Duodenal mucosa (tissue), 2 donors: Measurements from ENCODE around the gene CLDN17.

ENCODE experiments used
- H3K27ac ChIP-seq: one replicate; pipeline ENCODE4 v1.7.0; 2013; ENCODE audit warnings: low read depth, low read length
- H3K27me3 ChIP-seq, 2 donors: one replicate each; pipeline ENCODE4 v1.7.0; 2013; ENCODE audit warnings: low read length in 2 of 2, control low read depth in 1 of 2; ENCODE audit not compliant: insufficient read depth in 2 of 2, control insufficient read depth in 1 of 2
- H3K36me3 ChIP-seq, 2 donors: one replicate each; pipeline ENCODE4 v1.7.0; 2013; ENCODE audit warnings: low read length in 2 of 2, control low read depth in 1 of 2; ENCODE audit not compliant: insufficient read depth in 2 of 2, control insufficient read depth in 1 of 2
- H3K4me1 ChIP-seq, 2 donors: one replicate each; pipeline ENCODE4 v1.7.0; 2013; ENCODE audit warnings: low read length in 2 of 2, control low read depth in 1 of 2; ENCODE audit not compliant: insufficient read depth in 2 of 2, control insufficient read depth in 1 of 2
- H3K4me3 ChIP-seq, 2 donors: one replicate each; pipeline ENCODE4 v1.7.0; 2013; ENCODE audit warnings: low read length in 2 of 2, low read depth in 1 of 2
- H3K9ac ChIP-seq, 2 donors: one replicate each; pipeline ENCODE4 v1.7.0; 2013; ENCODE audit warnings: low read length in 2 of 2, low read depth in 1 of 2
- H3K9me3 ChIP-seq, 2 donors: one replicate each; pipeline ENCODE4 v1.7.0; 2013; ENCODE audit warnings: low read length in 2 of 2, control low read depth in 1 of 2; ENCODE audit not compliant: control insufficient read depth in 1 of 2

CLDN17 gene

DNA sequence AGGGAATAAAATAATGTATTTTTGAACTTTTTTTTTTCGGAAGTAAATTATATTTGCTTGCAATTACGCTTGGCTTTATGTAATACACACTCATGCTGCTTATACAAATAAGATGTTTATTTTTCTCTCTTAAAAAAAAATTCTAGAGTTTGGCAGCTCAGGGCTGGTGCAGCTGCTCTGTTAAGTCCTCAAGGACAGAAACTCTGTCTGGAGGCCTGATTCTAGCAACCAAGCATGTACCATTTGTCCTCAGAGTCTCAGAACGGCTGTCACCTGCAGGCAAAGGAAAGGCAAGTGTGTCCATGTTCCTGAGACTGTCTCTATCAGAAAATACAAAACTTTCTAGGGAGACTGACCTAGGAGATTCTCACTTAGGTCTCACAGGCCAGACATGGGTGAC is 23.2 kb upstream of the CLDN17 start:
- H3K27ac ChIP-seq, result no peak overlapping the region
- H3K4me3 ChIP-seq, result no peak overlapping the region
- no peaks in the 10 kb centered on the region for H3K36me3 ChIP-seq
- H3K4me1 ChIP-seq, result no peaks in the 10 kb centered on the region
- no peaks in the 10 kb centered on the region for H3K27me3 ChIP-seq
- H3K9me3 ChIP-seq, result peaks cover 0 to 3% of the 10 kb centered on the region in 2 donors
- no peak overlapping the region for H3K9ac ChIP-seq

- H3K36me3 ChIP-seq, result no peaks in the 10 kb centered on the region
Observed at GRCh38 chr21:30186242-30186641, 19.6 kb upstream of the CLDN17 start.

DNA sequence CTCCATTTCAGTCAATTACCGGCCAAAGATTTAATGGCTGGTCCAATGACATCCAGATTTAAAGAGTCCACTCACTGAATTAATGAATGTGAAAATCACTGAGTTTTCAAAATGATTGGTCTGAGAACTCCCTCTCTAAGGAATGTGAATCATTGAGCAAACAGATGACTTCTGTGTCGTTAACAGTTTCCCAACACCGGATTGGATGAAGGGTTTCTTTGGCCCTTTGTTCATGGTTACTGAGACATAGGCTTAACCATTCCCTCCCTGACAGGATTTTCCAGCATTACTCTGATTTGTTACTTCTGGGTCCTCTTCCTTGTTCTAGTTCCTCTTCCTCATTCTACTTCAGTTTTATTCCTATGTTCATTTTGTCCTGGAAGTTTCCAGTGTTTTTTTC is 1.5 kb upstream of the CLDN17 start:
- no peaks in the 10 kb centered on the region for H3K27me3 ChIP-seq
- H3K4me3 ChIP-seq, result no peak overlapping the region
- no peak overlapping the region for H3K9ac ChIP-seq
- peaks cover 0 to 4% of the 10 kb centered on the region in 2 donors for H3K9me3 ChIP-seq
- no peaks in the 10 kb centered on the region for H3K36me3 ChIP-seq
- H3K4me1 ChIP-seq, result no peaks in the 10 kb centered on the region
- H3K27ac ChIP-seq, result no peak overlapping the region

More at GRCh38 chr21:30186242-30186641, 19.6 kb upstream of the CLDN17 start:
- Histone ChIP-seq H3K4me3 (no peak overlapping the region), H3K27ac (no peak overlapping the region), H3K9ac (no peak overlapping the region), H3K9me3 (peaks cover 0 to 3% of the 10 kb centered on the region in 2 donors), H3K27me3 (no peaks in the 10 kb centered on the region), H3K4me1 (no peaks in the 10 kb centered on the region)

- Histone ChIP-seq H3K4me3 (no peak overlapping the region), H3K27ac (no peak overlapping the region), H3K36me3 (no peaks in the 10 kb centered on the region), H3K4me1 (no peaks in the 10 kb centered on the region), H3K9me3 (peaks cover 0 to 4% of the 10 kb centered on the region in 2 donors), H3K9ac (no peak overlapping the region), H3K27me3 (no peaks in the 10 kb centered on the region)
Observed at GRCh38 chr21:30166171-30166570, 434 bp downstream of the CLDN17 start.

- Histone ChIP-seq H3K9ac (no peak overlapping the region), H3K4me3 (no peak overlapping the region), H3K4me1 (no peaks in the 10 kb centered on the region), H3K27me3 (no peaks in the 10 kb centered on the region), H3K27ac (no peak overlapping the region), H3K9me3 (peaks cover 0 to 4% of the 10 kb centered on the region in 2 donors), H3K36me3 (no peaks in the 10 kb centered on the region)
Observed at GRCh38 chr21:30164796-30165195, 1.8 kb downstream of the CLDN17 start.

GRCh38 chr21:30153697-30154340 is 12.8 kb downstream of the CLDN17 start:
- Histone ChIP-seq H3K36me3 (no peaks in the 10 kb centered on the region), H3K4me1 (no peaks in the 10 kb centered on the region), H3K9ac (no peak overlapping the region), H3K27me3 (no peaks in the 10 kb centered on the region), H3K9me3 (peaks cover 0 to 1% of the 10 kb centered on the region in 2 donors), H3K4me3 (no peak overlapping the region), H3K27ac (no peak overlapping the region)

- Histone ChIP-seq H3K9ac (no peak overlapping the region), H3K27me3 (no peaks in the 10 kb centered on the region), H3K4me3 (no peak overlapping the region), H3K9me3 (peaks cover 0 to 4% of the 10 kb centered on the region in 2 donors), H3K36me3 (no peaks in the 10 kb centered on the region), H3K4me1 (no peaks in the 10 kb centered on the region), H3K27ac (no peak overlapping the region)
Observed at GRCh38 chr21:30152792-30153191, 13.8 kb downstream of the CLDN17 start.

DNA sequence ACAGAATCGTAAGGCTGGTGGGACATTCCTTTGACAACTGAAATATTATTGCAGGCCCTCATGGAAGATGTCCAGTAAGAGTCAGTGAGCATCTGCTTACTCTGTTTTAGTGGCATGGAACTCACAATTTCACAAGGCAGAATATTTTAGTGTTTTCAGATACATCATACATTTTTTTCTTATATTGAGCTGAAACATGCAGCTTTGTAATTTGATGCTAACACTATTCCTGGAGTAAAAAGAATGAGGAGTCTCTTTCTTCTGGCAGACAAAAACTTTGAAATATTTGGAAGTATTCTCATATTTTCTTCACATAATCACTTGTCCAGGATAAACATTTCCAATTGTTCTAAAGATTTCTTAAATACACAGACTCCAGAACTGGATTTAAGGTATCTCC is 17.7 kb downstream of the CLDN17 start:
- Histone ChIP-seq H3K9ac (no peak overlapping the region), H3K36me3 (no peaks in the 10 kb centered on the region), H3K27ac (no peak overlapping the region), H3K9me3 (peaks cover 0 to 4% of the 10 kb centered on the region in 2 donors), H3K4me3 (no peak overlapping the region), H3K4me1 (no peaks in the 10 kb centered on the region), H3K27me3 (no peaks in the 10 kb centered on the region)

- Histone ChIP-seq H3K36me3 (no peaks in the 10 kb centered on the region), H3K27ac (no peak overlapping the region), H3K27me3 (no peaks in the 10 kb centered on the region), H3K4me3 (no peak overlapping the region), H3K4me1 (no peaks in the 10 kb centered on the region), H3K9me3 (peaks cover 0 to 9% of the 10 kb centered on the region in 2 donors), H3K9ac (no peak overlapping the region)
Observed at GRCh38 chr21:30146558-30147282, 19.9 kb downstream of the CLDN17 start.

- Histone ChIP-seq H3K4me3 (no peak overlapping the region), H3K27me3 (no peaks in the 10 kb centered on the region), H3K27ac (no peak overlapping the region), H3K4me1 (no peaks in the 10 kb centered on the region), H3K9ac (no peak overlapping the region), H3K36me3 (no peaks in the 10 kb centered on the region), H3K9me3 (peaks cover 2 to 29% of the 10 kb centered on the region in 2 donors)
Observed at GRCh38 chr21:30138483-30138882, 28.1 kb downstream of the CLDN17 start.
